Stimulated activated effector memory CD8-positive, alpha-beta T cell treated with anti-CD3 and anti-CD28 coated beads, Interleukin-12 subunit alpha, Interleukin-12 subunit beta, amount 100 ng/mL, for 72 hours (primary cell): ENCODE results near the gene DLG4.
A peak's percentile ranks its signal among the peaks of the same experiment; 100 is the strongest.
"Not testable (repeated sequence)": the region's sequence is repeated elsewhere in the genome, so short reads cannot be mapped to it uniquely, and the experiment has no call there.

Experiments
- ATAC-seq: fragments of 150-1000 bp; cut with Tn5 transposase; 2 replicates; pipeline ENCODE4 v1.10.0; 2021
- DNase-seq, 2 donors: peaks; one replicate each; pipeline ENCODE4 v3.0.0; 2021 to 2022; ENCODE audit warnings: low spot score in 2 of 2
- H3K27ac Mint-ChIP-seq: one replicate; pipeline ENCODE4 v1.8.0; 2022; ENCODE audit warnings: mild to moderate bottlenecking, mixed read lengths
- H3K36me3 Mint-ChIP-seq: one replicate; pipeline ENCODE4 v1.8.0; 2022; ENCODE audit warnings: mild to moderate bottlenecking, mixed read lengths
- H3K4me1 Mint-ChIP-seq: one replicate; pipeline ENCODE4 v1.8.0; 2022; ENCODE audit warnings: mixed read lengths
- H3K4me3 Mint-ChIP-seq: one replicate; pipeline ENCODE4 v1.8.0; 2022; ENCODE audit warnings: mild to moderate bottlenecking, mixed read lengths
- H3K9me3 Mint-ChIP-seq: one replicate; pipeline ENCODE4 v1.8.0; 2022; ENCODE audit warnings: mixed read lengths

DLG4 gene

GRCh38 chr17:7176841-7177190 is 42.8 kb downstream of the DLG4 start:
- H3K9me3 Mint-ChIP-seq: no peaks in the 10 kb centered on the region
- H3K4me1 Mint-ChIP-seq: peaks cover 9% of the 10 kb centered on the region
- no peak overlapping the region for H3K27ac Mint-ChIP-seq
- ATAC-seq (no peak), DNase-seq (no peak)
- no peak overlapping the region for H3K4me3 Mint-ChIP-seq
- H3K36me3 Mint-ChIP-seq: no peaks in the 10 kb centered on the region

GRCh38 chr17:7176107-7176840 is 43.4 kb downstream of the DLG4 start:
- H3K36me3 Mint-ChIP-seq: no peaks in the 10 kb centered on the region
- no peaks in the 10 kb centered on the region for H3K9me3 Mint-ChIP-seq
- DNase-seq (no peak), ATAC-seq (no peak)
- peaks cover 9% of the 10 kb centered on the region for H3K4me1 Mint-ChIP-seq
- H3K27ac Mint-ChIP-seq: no peak overlapping the region
- no peak overlapping the region for H3K4me3 Mint-ChIP-seq

- H3K4me1 Mint-ChIP-seq: peaks cover 9% of the 10 kb centered on the region
- H3K9me3 Mint-ChIP-seq: no peaks in the 10 kb centered on the region
- DNase-seq (no peak), ATAC-seq (no peak)
- H3K36me3 Mint-ChIP-seq: no peaks in the 10 kb centered on the region
- H3K4me3 Mint-ChIP-seq: no peak overlapping the region
- no peak overlapping the region for H3K27ac Mint-ChIP-seq
These were observed 44.3 kb downstream of the DLG4 start for GRCh38 chr17:7175330-7175733.

GRCh38 chr17:7174603-7175326 is 44.9 kb downstream of the DLG4 start:
- no peak overlapping the region for H3K4me3 Mint-ChIP-seq
- no peaks in the 10 kb centered on the region for H3K36me3 Mint-ChIP-seq
- no peak overlapping the region for H3K27ac Mint-ChIP-seq
- DNase-seq: no peak
- ATAC-seq: no peak
- H3K9me3 Mint-ChIP-seq: no peaks in the 10 kb centered on the region
- H3K4me1 Mint-ChIP-seq: peaks cover 9% of the 10 kb centered on the region

- ATAC-seq: peak; percentile 85
- Mint-ChIP-seq H3K9me3 (peaks cover 2% of the 10 kb centered on the region), H3K27ac (no peak overlapping the region), H3K4me1 (peaks cover 9% of the 10 kb centered on the region), H3K36me3 (no peaks in the 10 kb centered on the region), H3K4me3 (no peak overlapping the region)
- DNase-seq: peak; percentile 28 to 57
These were observed 45.7 kb downstream of the DLG4 start for GRCh38 chr17:7173687-7174602.

GRCh38 chr17:7172522-7173191 is 47.0 kb downstream of the DLG4 start:
- not testable (repeated sequence) for H3K4me1 Mint-ChIP-seq, H3K4me3 Mint-ChIP-seq, ATAC-seq, H3K36me3 Mint-ChIP-seq, H3K27ac Mint-ChIP-seq, H3K9me3 Mint-ChIP-seq, DNase-seq

- not testable (repeated sequence) for H3K27ac Mint-ChIP-seq, H3K4me3 Mint-ChIP-seq, H3K9me3 Mint-ChIP-seq, DNase-seq, ATAC-seq, H3K4me1 Mint-ChIP-seq, H3K36me3 Mint-ChIP-seq
These were observed 50.1 kb downstream of the DLG4 start for GRCh38 chr17:7169565-7169908.

- H3K27ac Mint-ChIP-seq, H3K4me1 Mint-ChIP-seq, H3K9me3 Mint-ChIP-seq, DNase-seq, H3K36me3 Mint-ChIP-seq, H3K4me3 Mint-ChIP-seq, ATAC-seq: not testable (repeated sequence)
These were observed 50.6 kb downstream of the DLG4 start for GRCh38 chr17:7168841-7169564.

GRCh38 chr17:7167832-7168231 is 51.8 kb downstream of the DLG4 start:
- Mint-ChIP-seq H3K4me1 (no peaks in the 10 kb centered on the region), H3K9me3 (peaks cover 2% of the 10 kb centered on the region), H3K27ac (no peak overlapping the region), H3K36me3 (no peaks in the 10 kb centered on the region), H3K4me3 (no peak overlapping the region)
- no peak for ATAC-seq
- DNase-seq: no peak

GRCh38 chr17:7166873-7167272 is 52.8 kb downstream of the DLG4 start:
- ATAC-seq (no peak), DNase-seq (no peak)
- Mint-ChIP-seq H3K4me1 (no peaks in the 10 kb centered on the region), H3K27ac (no peak overlapping the region), H3K9me3 (peaks cover 2% of the 10 kb centered on the region), H3K36me3 (no peaks in the 10 kb centered on the region), H3K4me3 (no peak overlapping the region)

- not testable (repeated sequence) for H3K4me1 Mint-ChIP-seq, H3K4me3 Mint-ChIP-seq, H3K27ac Mint-ChIP-seq, H3K9me3 Mint-ChIP-seq, ATAC-seq, DNase-seq, H3K36me3 Mint-ChIP-seq
These were observed 60.1 kb downstream of the DLG4 start for GRCh38 chr17:7159571-7159970.

- not testable (repeated sequence) for ATAC-seq, H3K27ac Mint-ChIP-seq, H3K36me3 Mint-ChIP-seq, H3K4me1 Mint-ChIP-seq, DNase-seq, H3K9me3 Mint-ChIP-seq, H3K4me3 Mint-ChIP-seq
These were observed 61.2 kb downstream of the DLG4 start for GRCh38 chr17:7158424-7158823.

- Mint-ChIP-seq H3K9me3 (no peaks in the 10 kb centered on the region), H3K4me3 (no peak overlapping the region), H3K27ac (no peak overlapping the region), H3K36me3 (no peaks in the 10 kb centered on the region), H3K4me1 (no peaks in the 10 kb centered on the region)
- ATAC-seq (no peak), DNase-seq (no peak)
These were observed 63.2 kb downstream of the DLG4 start for GRCh38 chr17:7156342-7156940.

- H3K4me3 Mint-ChIP-seq: no peak overlapping the region
- H3K36me3 Mint-ChIP-seq: no peaks in the 10 kb centered on the region
- no peaks in the 10 kb centered on the region for H3K9me3 Mint-ChIP-seq
- peak; percentile 99 for ATAC-seq
- peak in 1 of 2 donors; percentile 7 for DNase-seq
- no peak overlapping the region for H3K27ac Mint-ChIP-seq
- H3K4me1 Mint-ChIP-seq: peaks cover 6% of the 10 kb centered on the region
These were observed 71.9 kb downstream of the DLG4 start for GRCh38 chr17:7147772-7148171.
